Choroid plexus epithelial cell (primary cell): ENCODE measurements around the gene ATP9B.

ENCODE experiments used
- DNase-seq: peaks from one replicate; pipeline ENCODE4 v3.0.0-alpha.2; 2010; ENCODE audit warnings: low read depth
- H3K4me3 ChIP-seq: 2 replicates; pipeline ENCODE4 v1.5.1; 2011; ENCODE audit warnings: low read depth, mild to moderate bottlenecking, control low read depth, low read length, moderate library complexity
- CTCF ChIP-seq: conservative IDR thresholded peaks from 2 replicates; pipeline ENCODE4 v1.5.1; 2011; ENCODE audit warnings: low read depth, mild to moderate bottlenecking, control low read depth, inconsistent platforms, low read length, moderate library complexity

ATP9B gene

GRCh38 chr18:79046522-79046921, 22.7 kb upstream of the ATP9B start:
- H3K4me3 ChIP-seq, result no peak overlapping the region
- DNase-seq, result no peak
- no peak for TF ChIP-seq CTCF

- TF ChIP-seq CTCF, result no peak
- no peak for DNase-seq
- no peak overlapping the region for H3K4me3 ChIP-seq
Observed at GRCh38 chr18:79047556-79048244, 21.5 kb upstream of the ATP9B start.

- H3K4me3 ChIP-seq, result no peak overlapping the region
- no peak for DNase-seq
- TF ChIP-seq CTCF, result no peak
Observed at GRCh38 chr18:79048245-79048632, 21.0 kb upstream of the ATP9B start.

GRCh38 chr18:79049506-79049905, 19.7 kb upstream of the ATP9B start:
- no peak for DNase-seq
- H3K4me3 ChIP-seq, result no peak overlapping the region
- no peak for TF ChIP-seq CTCF

GRCh38 chr18:79050005-79050404, 19.2 kb upstream of the ATP9B start:
- no peak for TF ChIP-seq CTCF
- DNase-seq, result no peak
- H3K4me3 ChIP-seq, result no peak overlapping the region

- no peak overlapping the region for H3K4me3 ChIP-seq
- DNase-seq, result no peak
- no peak for TF ChIP-seq CTCF
Observed at GRCh38 chr18:79056827-79057367, 12.3 kb upstream of the ATP9B start.

- no peak overlapping the region for H3K4me3 ChIP-seq
- TF ChIP-seq CTCF, result no peak
Observed at GRCh38 chr18:79058007-79058406, 11.2 kb upstream of the ATP9B start.

More at GRCh38 chr18:79058007-79058406, 11.2 kb upstream of the ATP9B start:
- no peak for DNase-seq
